Lower leg skin (tissue), 3 donors: ENCODE measurements around the gene TNP2.

Source experiments
- CTCF ChIP-seq, 3 donors: fragments of 450-650 bp; IDR thresholded peaks; one replicate each; pipeline ENCODE4 v1.5.1; 2016; ENCODE audit warnings: antibody characterized with exemption in 3 of 3, mild to moderate bottlenecking in 3 of 3, moderate library complexity in 2 of 3
- POLR2A ChIP-seq, 2 donors: fragments of 450-650 bp; IDR thresholded peaks; one replicate each; pipeline ENCODE4 v1.6.1; 2016 to 2017; ENCODE audit warnings: antibody characterized with exemption in 2 of 2, mild to moderate bottlenecking in 1 of 2, moderate library complexity in 1 of 2

DNA sequence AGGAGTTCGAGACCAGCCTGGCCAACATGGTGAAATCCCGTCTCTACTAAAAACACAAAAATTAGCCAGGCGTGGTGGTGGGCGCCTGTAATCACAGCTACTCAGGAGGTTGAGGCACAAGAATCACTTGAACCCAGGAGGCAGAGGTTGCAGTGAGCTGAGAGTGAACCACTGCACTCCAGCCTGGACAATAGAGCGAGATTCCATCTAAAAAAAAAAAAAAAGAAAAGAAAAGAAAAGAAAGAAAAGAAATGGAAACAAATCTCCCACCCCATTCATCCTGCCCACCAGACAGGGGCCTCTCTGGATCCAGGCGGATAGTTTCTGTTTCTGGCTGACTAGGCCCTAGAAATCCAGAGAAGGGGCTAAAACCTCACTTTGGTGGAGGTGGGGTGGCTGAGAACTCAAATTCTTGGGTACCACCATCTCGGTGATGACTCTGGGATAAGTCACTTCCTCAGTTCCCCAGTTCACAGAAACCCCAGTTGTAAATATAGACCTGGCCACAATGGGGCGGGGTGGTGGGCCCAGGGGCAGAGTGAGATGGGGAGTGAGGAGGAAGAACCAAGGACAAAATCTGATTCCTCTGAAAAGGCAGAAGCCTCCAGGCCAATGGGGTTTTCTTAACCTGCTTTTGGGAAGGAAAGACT is 35.3 kb downstream of the TNP2 start:
- TF ChIP-seq CTCF (IDR thresholded peaks at IDR 0.05) = no peak
- no peak for TF ChIP-seq POLR2A (IDR thresholded peaks at IDR 0.05)
